K562 (cell line): ENCODE data around the gene HCFC1R1. TPM values are rescaled to one million over a fixed set of nuclear protein-coding genes. Genes with fewer than 3 reads are reported as not detected.

Experiments
- CHD4 ChIP-seq: fragments of 200-600 bp; sonication (generic); IDR thresholded peaks from 3 replicates; pipeline ENCODE4 v1.6.1; 2012; ENCODE audit warnings: low read depth, mild to moderate bottlenecking, mixed read lengths, low read length, inconsistent platforms; ENCODE audit not compliant: insufficient read depth, insufficient replicate concordance, poor library complexity, severe bottlenecking
- FOXK2 ChIP-seq, 2 experiments: fragments of 450-650 bp; IDR thresholded peaks in 1 of 2; conservative IDR thresholded peaks in 1 of 2; 2 replicates each; pipeline ENCODE4 v1.6.1; 2016; ENCODE audit warnings: low read depth in 2 of 2, mild to moderate bottlenecking in 1 of 2
- MAZ ChIP-seq, 2 experiments: fragments of 450-650 bp in 1 of 2; sonication (generic) in 1 of 2; formaldehyde crosslinking; IDR thresholded peaks in 1 of 2; conservative IDR thresholded peaks in 1 of 2; 2 replicates each; pipeline versions ENCODE4 v1.4.0 to v1.5.0; 2020; ENCODE audit warnings: mild to moderate bottlenecking in 1 of 2, missing genetic modification reagents in 1 of 2
- MEIS2 ChIP-seq: fragments of 450-650 bp; IDR thresholded peaks from 2 replicates; pipeline ENCODE4 v1.6.1; 2014; ENCODE audit warnings: mild to moderate bottlenecking; ENCODE audit not compliant: partially characterized antibody
- NFIC ChIP-seq: fragments of 450-650 bp; IDR thresholded peaks from 2 replicates; pipeline ENCODE4 v1.6.1; 2017; ENCODE audit warnings: mild to moderate bottlenecking, inconsistent platforms
- POLR2A ChIP-seq: fragments of 450-650 bp; conservative IDR thresholded peaks from 2 replicates; pipeline ENCODE4 v1.6.1; 2016
- POLR2G ChIP-seq: fragments of 200-400 bp; formaldehyde crosslinking; IDR thresholded peaks from 2 replicates; pipeline ENCODE4 v1.6.1; 2017; ENCODE audit warnings: low read depth, mild to moderate bottlenecking, antibody characterized with exemption, low read length, moderate library complexity
- RCOR1 ChIP-seq, 2 experiments: IDR thresholded peaks; 2 replicates each; pipeline ENCODE4 v1.6.1; 2012; ENCODE audit warnings: low read depth in 2 of 2, low read length in 2 of 2, borderline replicate concordance in 1 of 2, improper control_type of control experiment in 1 of 2
- SOX6 ChIP-seq: fragments of 450-650 bp; IDR thresholded peaks from 2 replicates; pipeline ENCODE4 v1.6.1; 2014; ENCODE audit warnings: mild to moderate bottlenecking
- SPI1 ChIP-seq: IDR thresholded peaks from 2 replicates; pipeline ENCODE4 v1.6.1; 2011; ENCODE audit warnings: low read depth, low read length, control low read depth, borderline replicate concordance
- TAF1 ChIP-seq: IDR thresholded peaks from 2 replicates; pipeline ENCODE4 v1.6.1; 2011; ENCODE audit warnings: mild to moderate bottlenecking, low read length, moderate library complexity; ENCODE audit not compliant: insufficient read depth, control insufficient read depth, severe bottlenecking; ENCODE audit errors: extremely low read depth
- TBP ChIP-seq: optimal IDR thresholded peaks from 2 replicates; pipeline ENCODE3; 2011; ENCODE audit warnings: low read depth, low read length, improper control_type of control experiment
- ZNF764 ChIP-seq: fragments of 250-450 bp; sonication (Bioruptor Pico); IDR thresholded peaks from 2 replicates; pipeline ENCODE4 v1.4.0; 2020; ENCODE audit warnings: low read depth, mild to moderate bottlenecking, moderate library complexity
- ZNF766 ChIP-seq: fragments of 200-800 bp; sonication (Bioruptor generic); conservative IDR thresholded peaks from 2 replicates; pipeline ENCODE4 v1.6.1; 2016; ENCODE audit warnings: missing genetic modification characterization, missing compliant biosample characterization
- polyA plus RNA-seq, 8 experiments: library from polyadenylated mRNA; depleted of rRNA in 4 of 8; stranded (reverse) in 5 of 8; unstranded in 3 of 8; fragments of >200 nt; fragmentation: Nextera tagmentation in 2 of 8; fragmentation: Illumina TruSeq in 1 of 8; extraction: Ambion mirVana in 2 of 8; extraction: Trizol in 1 of 8; gene quantifications; 2 replicates each; pipeline versions ENCODE4 v1.2.1 to v1.2.3, GENCODE V29; 2011 to 2014; ENCODE audit warnings: inconsistent platforms in 1 of 8, missing spikeins in 1 of 8
- total RNA-seq, 7 experiments: library from RNA; depleted of rRNA in 6 of 7; stranded (reverse); fragments of >200 nt in 6 of 7; fragmentation: Illumina TruSeq in 2 of 7; extraction: Trizol in 2 of 7; gene quantifications; 2 replicates each; pipeline versions ENCODE4 v1.2.1 to v1.2.3, GENCODE V29; 2011 to 2021; ENCODE audit warnings: low replicate concordance in 1 of 7
- TF ChIP-seq, protein P1 (sequence below): sonication (generic); formaldehyde crosslinking; IDR thresholded peaks from 2 replicates; pipeline ENCODE4 v1.8.0; 2022; ENCODE audit warnings: missing genetic modification reagents, mild to moderate bottlenecking, moderate library complexity, borderline replicate concordance
- TF ChIP-seq, protein P2 (sequence below), 2 experiments: fragments of 450-650 bp in 1 of 2; sonication (generic) in 1 of 2; formaldehyde crosslinking in 1 of 2; IDR thresholded peaks; 2 replicates each; pipeline versions ENCODE4 v1.7.1 to v1.9.0; 2016 to 2022; ENCODE audit warnings: inconsistent platforms in 1 of 2, mild to moderate bottlenecking in 1 of 2, missing genetic modification reagents in 1 of 2

The HCFC1R1 gene
- total and polyA plus RNA-seq, 9 of the 15 experiments (the other 6 are each of a cell fraction or from before 2014, with no cell fraction given) = 2.2 to 29.0 (median 11.2) TPM

DNA sequence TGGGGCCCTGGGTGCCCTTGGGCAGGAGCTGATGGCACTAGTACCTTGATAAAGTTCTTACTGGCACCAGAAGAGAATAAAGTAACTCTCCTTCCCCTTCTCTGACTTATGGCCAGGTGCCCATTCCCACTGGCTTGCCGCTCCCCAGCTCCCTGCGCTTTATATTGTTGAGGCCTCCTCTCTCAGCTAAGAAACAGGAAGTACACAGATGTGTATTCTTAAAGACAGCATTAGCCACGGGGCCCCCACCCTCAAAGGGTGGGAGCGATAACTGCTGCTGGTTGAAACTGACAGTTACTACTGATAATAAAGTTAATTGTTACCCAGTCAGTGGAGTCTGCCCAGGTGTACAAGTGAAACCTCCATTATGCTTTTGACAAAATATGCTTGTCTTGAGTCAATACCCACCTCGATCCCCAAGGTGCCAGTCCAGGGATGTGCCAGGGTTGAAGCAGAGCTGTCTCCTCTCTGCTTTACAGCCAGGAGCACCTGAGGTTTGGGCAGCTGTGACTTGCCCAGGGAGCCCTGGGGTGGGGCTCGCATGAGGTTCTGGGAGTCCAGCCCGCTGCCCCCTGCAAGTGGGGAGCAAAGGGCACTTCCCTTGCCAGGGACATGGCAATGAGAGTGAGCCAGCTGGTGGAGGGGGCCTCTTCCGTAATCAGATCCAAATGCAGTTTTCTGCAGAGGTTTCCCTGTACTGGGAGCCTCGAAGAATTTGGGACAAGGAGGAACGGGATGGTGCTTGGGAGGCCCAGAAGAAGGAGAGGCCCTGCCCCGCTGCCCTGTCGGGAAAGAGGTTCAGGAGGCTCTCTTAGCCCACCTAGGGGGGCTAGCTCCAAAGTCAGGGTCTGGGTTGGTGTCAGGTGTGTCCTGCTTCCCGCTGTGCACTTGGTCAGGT lies 16.4 kb downstream of the HCFC1R1 start (continued):
- TF ChIP-seq MEIS2 (peak; percentile 45), NFIC (peak; percentile 57), TBP (peak; percentile 77), MAZ (CRISPR knock-in tag; conservative IDR thresholded peaks at IDR 0.05 in 1 of 2, IDR thresholded peaks at IDR 0.05 in 1 of 2) (peak; percentile 37 to 86; a peak in 3 of 4 replicates), CHD4 (peak; percentile 84), TAF1 (peak; percentile 72), ZNF766 (CRISPR knock-in tag) (peak; percentile 68; the same call in 1 of the 2 replicates), FOXK2 (conservative IDR thresholded peaks at IDR 0.05 in 1 of 2, IDR thresholded peaks at IDR 0.05 in 1 of 2; ENCODE audit: low read depth in 2 of 2) (peak; percentile 59 to 61), POLR2G (peak; percentile 35; the same call in 1 of the 2 replicates), ZNF764 (CRISPR knock-in tag) (0 out of 2 replicates have a peak, but pooled peaks have one; percentile 14), RCOR1 (IDR thresholded peaks at IDR 0.05; ENCODE audit: borderline replicate concordance in 1 of 2, low read depth in 2 of 2, low read length in 2 of 2) (peak in 1 of 2 experiments; percentile 64; a peak in 1 of 4 replicates), SOX6 (peak; percentile 89), POLR2A (peak; percentile 66; the same call in 1 of the 2 replicates), SPI1 (peak; percentile 80)
- TF ChIP-seq, protein P1, sequence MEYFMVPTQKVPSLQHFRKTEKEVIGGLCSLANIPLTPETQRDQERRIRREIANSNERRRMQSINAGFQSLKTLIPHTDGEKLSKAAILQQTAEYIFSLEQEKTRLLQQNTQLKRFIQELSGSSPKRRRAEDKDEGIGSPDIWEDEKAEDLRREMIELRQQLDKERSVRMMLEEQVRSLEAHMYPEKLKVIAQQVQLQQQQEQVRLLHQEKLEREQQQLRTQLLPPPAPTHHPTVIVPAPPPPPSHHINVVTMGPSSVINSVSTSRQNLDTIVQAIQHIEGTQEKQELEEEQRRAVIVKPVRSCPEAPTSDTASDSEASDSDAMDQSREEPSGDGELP (CRISPR knock-in tag) = peak; percentile 27
- TF ChIP-seq, protein P2, sequence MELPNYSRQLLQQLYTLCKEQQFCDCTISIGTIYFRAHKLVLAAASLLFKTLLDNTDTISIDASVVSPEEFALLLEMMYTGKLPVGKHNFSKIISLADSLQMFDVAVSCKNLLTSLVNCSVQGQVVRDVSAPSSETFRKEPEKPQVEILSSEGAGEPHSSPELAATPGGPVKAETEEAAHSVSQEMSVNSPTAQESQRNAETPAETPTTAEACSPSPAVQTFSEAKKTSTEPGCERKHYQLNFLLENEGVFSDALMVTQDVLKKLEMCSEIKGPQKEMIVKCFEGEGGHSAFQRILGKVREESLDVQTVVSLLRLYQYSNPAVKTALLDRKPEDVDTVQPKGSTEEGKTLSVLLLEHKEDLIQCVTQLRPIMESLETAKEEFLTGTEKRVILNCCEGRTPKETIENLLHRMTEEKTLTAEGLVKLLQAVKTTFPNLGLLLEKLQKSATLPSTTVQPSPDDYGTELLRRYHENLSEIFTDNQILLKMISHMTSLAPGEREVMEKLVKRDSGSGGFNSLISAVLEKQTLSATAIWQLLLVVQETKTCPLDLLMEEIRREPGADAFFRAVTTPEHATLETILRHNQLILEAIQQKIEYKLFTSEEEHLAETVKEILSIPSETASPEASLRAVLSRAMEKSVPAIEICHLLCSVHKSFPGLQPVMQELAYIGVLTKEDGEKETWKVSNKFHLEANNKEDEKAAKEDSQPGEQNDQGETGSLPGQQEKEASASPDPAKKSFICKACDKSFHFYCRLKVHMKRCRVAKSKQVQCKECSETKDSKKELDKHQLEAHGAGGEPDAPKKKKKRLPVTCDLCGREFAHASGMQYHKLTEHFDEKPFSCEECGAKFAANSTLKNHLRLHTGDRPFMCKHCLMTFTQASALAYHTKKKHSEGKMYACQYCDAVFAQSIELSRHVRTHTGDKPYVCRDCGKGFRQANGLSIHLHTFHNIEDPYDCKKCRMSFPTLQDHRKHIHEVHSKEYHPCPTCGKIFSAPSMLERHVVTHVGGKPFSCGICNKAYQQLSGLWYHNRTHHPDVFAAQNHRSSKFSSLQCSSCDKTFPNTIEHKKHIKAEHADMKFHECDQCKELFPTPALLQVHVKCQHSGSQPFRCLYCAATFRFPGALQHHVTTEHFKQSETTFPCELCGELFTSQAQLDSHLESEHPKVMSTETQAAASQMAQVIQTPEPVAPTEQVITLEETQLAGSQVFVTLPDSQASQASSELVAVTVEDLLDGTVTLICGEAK (IDR thresholded peaks at IDR 0.05) = peak; percentile 94
- TF ChIP-seq, protein P2 (CRISPR knock-in tag; IDR thresholded peaks at IDR 0.05) = peak; percentile 55
